GM20000 (cell line): ENCODE data around the gene GMPR.

Source experiments
- DNase-seq: peaks from one replicate; pipeline ENCODE4 v3.0.0; 2012; ENCODE audit warnings: low spot score
- TF ChIP-seq, protein P1 (sequence below): IDR thresholded peaks from 2 replicates; pipeline ENCODE4 v1.5.1; 2012; ENCODE audit warnings: mild to moderate bottlenecking, control low read depth; ENCODE audit errors: extremely low read depth, missing control alignments

GMPR gene

DNA sequence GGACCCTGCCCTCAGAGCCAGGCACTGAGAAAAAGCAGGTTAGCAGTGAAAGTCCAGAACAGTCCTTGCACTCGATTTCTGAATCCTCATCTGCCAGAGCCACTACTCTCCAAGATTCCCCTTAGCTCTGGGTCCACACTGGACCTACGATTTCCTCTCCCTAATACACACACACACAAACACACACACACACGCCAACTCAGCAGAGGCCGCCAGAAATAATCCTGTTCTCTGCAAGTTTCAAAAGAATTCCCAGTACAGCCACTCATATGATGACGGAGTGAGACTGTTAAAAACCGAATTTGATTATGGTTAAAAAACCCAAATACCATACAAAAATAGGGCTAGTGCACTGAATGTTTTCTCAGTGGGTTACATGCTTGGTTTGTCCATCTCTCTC lies 90.8 kb downstream of the GMPR start:
- DNase-seq, result no peak
- TF ChIP-seq, protein P1, sequence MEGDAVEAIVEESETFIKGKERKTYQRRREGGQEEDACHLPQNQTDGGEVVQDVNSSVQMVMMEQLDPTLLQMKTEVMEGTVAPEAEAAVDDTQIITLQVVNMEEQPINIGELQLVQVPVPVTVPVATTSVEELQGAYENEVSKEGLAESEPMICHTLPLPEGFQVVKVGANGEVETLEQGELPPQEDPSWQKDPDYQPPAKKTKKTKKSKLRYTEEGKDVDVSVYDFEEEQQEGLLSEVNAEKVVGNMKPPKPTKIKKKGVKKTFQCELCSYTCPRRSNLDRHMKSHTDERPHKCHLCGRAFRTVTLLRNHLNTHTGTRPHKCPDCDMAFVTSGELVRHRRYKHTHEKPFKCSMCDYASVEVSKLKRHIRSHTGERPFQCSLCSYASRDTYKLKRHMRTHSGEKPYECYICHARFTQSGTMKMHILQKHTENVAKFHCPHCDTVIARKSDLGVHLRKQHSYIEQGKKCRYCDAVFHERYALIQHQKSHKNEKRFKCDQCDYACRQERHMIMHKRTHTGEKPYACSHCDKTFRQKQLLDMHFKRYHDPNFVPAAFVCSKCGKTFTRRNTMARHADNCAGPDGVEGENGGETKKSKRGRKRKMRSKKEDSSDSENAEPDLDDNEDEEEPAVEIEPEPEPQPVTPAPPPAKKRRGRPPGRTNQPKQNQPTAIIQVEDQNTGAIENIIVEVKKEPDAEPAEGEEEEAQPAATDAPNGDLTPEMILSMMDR, result no peak

DNA sequence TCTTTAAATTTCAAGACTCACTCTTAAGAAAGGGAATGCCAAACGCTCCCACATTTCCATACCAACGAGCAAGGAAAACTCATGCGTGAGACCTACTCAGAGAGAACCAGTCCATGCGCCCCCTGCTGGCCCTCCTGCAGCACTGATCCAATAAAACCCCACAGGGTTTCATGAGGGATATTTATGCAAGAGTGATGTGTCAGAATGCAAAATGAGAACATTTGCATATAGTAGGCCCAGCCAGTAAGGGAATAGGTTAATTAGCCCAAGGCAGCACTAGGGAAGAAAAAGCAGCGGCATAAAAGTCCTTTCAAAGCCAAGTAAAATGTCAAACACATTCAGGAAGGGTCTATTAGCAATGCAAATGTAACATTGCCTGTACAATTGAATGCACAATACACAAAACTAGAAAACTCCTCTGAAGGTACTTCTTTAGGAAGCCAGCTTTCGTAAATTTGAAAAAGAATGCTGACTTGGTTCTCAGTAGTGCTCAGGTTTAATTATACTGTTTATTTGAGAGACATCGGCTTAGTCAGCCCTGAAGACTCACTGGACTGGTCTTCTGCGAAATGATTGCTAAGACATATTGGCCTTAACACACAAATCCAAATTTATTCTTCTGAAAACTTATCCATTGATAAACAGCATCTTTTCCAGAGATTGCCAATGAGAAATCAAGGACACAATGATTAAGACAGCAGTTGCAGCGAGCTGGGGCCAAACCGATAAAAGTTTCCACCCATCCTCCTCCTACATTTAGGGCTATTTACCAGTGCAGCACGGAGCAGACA lies 93.2 kb downstream of the GMPR start:
- DNase-seq, result peak; percentile 79
- TF ChIP-seq, protein P1, result peak; percentile 90

DNA sequence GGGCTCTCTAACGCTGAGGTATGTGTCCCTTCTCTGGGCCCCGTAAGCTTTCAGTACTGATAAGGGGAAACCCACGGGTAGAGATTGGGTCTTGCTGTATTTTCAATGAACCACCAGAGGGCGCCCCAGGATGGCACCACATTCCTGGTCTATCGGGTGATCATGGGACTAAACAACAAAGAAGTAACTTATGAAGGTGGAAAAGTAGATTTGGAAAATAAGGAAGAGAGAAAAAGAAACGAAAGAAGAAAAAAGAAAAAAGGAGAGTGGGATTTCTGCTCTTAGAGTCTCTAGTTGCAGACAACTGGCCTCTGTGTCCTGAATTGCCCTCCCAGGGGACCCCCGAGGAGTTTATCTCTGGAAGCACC lies 93.8 kb downstream of the GMPR start:
- DNase-seq, result peak; percentile 88
- TF ChIP-seq, protein P1, result peak; percentile 68

DNA sequence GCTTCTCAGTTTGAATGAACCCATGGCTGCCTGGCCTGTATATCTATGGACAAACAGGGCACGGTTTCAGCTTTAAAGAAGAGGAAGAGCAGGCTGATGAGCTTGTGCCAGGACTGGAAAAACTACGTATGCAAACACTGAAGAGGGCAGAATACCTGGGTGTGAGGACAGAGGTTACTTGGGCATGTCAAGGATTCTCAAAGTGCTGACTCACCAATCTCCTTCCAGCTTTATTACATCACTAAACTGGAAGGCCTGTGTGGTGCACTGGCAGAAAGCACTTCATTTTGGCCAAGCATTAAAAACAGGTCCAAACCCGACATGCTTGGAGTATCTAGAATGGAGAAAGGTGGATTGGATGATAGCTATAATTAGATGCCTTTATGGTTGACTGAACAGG lies 95.2 kb downstream of the GMPR start:
- TF ChIP-seq, protein P1, result no peak
- DNase-seq, result no peak

DNA sequence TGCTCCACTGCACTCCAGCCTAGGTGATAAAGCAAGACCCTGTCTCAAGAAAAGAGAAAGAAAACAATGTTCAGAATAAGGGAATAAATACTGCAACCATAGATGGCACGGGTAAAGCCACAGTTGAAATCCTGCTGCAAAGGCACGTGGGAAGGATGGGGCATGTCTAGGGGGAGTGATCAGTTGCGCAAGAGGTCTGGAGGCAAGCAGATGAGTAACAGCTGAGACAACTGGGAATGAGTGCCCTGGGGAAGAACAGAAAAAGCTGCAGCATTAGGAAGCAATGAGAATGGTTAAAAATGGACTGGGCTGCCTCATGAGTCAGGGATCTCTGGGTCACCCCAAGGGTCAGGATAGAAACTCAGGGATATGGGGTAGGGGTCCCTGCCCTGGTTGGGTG lies 96.3 kb downstream of the GMPR start:
- DNase-seq, result no peak
- TF ChIP-seq, protein P1, result no peak

DNA sequence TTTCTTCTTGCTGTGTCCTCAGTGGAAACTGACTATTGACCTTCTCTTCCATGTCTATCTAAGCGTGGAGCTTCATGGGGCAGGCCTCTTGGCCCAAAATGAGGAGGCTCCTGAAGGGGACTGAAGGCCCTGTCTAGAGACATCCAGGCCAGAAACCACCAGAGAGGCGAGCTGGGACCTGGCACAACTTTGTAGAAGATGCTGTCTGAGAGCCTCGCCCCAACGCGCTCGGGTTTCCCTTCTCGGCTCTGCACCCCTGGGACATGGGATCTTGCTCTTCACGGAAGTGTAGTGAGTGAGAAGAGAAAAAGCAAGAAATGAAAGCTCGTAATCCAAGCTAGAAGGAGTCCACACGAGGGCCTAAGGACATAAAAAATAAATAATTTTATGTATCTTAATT lies 96.8 kb downstream of the GMPR start:
- TF ChIP-seq, protein P1, result no peak
- DNase-seq, result no peak

DNA sequence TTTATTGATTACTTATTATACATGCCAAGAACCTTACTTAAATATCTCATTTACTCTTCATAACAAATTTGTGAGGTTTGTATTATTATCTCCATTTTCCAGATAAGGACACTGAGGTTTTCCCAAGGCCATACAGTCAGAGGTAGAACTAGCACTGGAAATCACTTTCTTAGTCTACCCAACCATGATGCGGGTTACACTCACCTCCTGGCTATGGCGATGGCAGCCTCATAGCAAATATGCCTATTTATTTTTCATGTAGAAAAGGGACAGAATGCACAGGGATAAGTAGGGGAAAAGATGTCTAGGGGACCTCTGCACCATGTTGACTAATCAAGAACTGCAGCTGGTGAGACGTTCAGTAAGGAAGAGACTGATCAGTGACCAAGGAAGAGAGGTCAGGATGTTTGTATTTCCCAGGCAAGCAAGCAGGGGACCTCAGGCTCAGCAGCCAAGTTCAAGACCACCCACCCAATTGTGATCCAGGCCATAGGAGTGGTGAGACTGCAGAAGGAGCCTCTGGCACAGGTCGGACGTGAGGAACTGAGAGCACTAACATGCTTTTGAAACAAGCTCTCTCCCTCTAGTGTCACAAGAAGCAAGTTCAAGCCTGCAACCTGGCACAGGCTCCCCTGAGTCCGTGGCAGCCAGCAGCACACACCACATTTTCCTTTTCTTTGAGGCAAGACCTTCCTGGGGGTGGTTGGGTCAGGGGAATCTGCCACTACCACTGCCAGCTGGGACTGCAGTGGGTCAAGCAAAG lies 97.8 kb downstream of the GMPR start:
- no peak for DNase-seq
- TF ChIP-seq, protein P1, result no peak
